ENCODE data around the gene KCNC1.

GRCh38 chr11:17697175-17697949, 37.2 kb upstream of the KCNC1 start:
- TF ChIP-seq HNRNPUL1 (IDR thresholded peaks at IDR 0.05; ENCODE audit: low read depth, low read length) (no peak), ZNF800 (CRISPR knock-in tag; IDR thresholded peaks at IDR 0.05) (no peak), MTF1 (CRISPR knock-in tag; IDR thresholded peaks at IDR 0.05) (no peak), JUND (CRISPR knock-in tag; IDR thresholded peaks at IDR 0.05) (no peak), ATF7 (IDR thresholded peaks at IDR 0.05) (no peak), ATF7 (CRISPR knock-in tag; IDR thresholded peaks at IDR 0.05) (no peak), FOXK2 (IDR thresholded peaks at IDR 0.05) (no peak), RAD21 (CRISPR knock-in tag; IDR thresholded peaks at IDR 0.05) (no peak), ZFP36 (IDR thresholded peaks at IDR 0.05; ENCODE audit: borderline replicate concordance, low read depth, low read length, partially characterized antibody) (no peak), NFYC (CRISPR knock-in tag; IDR thresholded peaks at IDR 0.05) (no peak)
- TF ChIP-seq, protein P1, sequence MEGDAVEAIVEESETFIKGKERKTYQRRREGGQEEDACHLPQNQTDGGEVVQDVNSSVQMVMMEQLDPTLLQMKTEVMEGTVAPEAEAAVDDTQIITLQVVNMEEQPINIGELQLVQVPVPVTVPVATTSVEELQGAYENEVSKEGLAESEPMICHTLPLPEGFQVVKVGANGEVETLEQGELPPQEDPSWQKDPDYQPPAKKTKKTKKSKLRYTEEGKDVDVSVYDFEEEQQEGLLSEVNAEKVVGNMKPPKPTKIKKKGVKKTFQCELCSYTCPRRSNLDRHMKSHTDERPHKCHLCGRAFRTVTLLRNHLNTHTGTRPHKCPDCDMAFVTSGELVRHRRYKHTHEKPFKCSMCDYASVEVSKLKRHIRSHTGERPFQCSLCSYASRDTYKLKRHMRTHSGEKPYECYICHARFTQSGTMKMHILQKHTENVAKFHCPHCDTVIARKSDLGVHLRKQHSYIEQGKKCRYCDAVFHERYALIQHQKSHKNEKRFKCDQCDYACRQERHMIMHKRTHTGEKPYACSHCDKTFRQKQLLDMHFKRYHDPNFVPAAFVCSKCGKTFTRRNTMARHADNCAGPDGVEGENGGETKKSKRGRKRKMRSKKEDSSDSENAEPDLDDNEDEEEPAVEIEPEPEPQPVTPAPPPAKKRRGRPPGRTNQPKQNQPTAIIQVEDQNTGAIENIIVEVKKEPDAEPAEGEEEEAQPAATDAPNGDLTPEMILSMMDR (CRISPR knock-in tag; IDR thresholded peaks at IDR 0.05): no peak

Data from HepG2 (cell line).